Forelimb muscle (tissue), 1 donor: ENCODE results near the gene ELMO1. TPM values are rescaled to one million over a fixed set of nuclear protein-coding genes. Genes with fewer than 3 reads are reported as not detected.
"Not testable (repeated sequence)": the region's sequence is repeated elsewhere in the genome, so short reads cannot be mapped to it uniquely, and the experiment has no call there.

Experiments used
- DNase-seq: peaks from one replicate; pipeline ENCODE4 v3.0.0-alpha.2; 2013; ENCODE audit warnings: low read depth
- polyA plus RNA-seq: library from polyadenylated mRNA; unstranded; fragments of 120-200 nt; gene quantifications from one replicate; pipeline ENCODE4 v1.2.1, GENCODE V29; 2013; ENCODE audit not compliant: insufficient read length

The ELMO1 gene
- polyA plus RNA-seq, 1 donor = 24.5 TPM

GRCh38 chr7:36982766-36983165, 465.9 kb downstream of the ELMO1 start:
- no peak for DNase-seq

GRCh38 chr7:36979810-36980248, 468.8 kb downstream of the ELMO1 start:
- DNase-seq = no peak

GRCh38 chr7:36978461-36978860, 470.2 kb downstream of the ELMO1 start:
- no peak for DNase-seq

GRCh38 chr7:36977878-36978277, 470.8 kb downstream of the ELMO1 start:
- no peak for DNase-seq

GRCh38 chr7:36973534-36973933, 475.1 kb downstream of the ELMO1 start:
- not testable (repeated sequence) for DNase-seq

GRCh38 chr7:36972140-36972518, 476.5 kb downstream of the ELMO1 start:
- no peak for DNase-seq

- no peak for DNase-seq
Observed at GRCh38 chr7:36971515-36972139, 477.0 kb downstream of the ELMO1 start.

- DNase-seq = no peak
Observed at GRCh38 chr7:36970551-36971514, 477.8 kb downstream of the ELMO1 start.

GRCh38 chr7:36969376-36969775, 479.3 kb downstream of the ELMO1 start:
- no peak for DNase-seq

GRCh38 chr7:36967387-36967786, 481.3 kb downstream of the ELMO1 start:
- DNase-seq = peak; percentile 35

- DNase-seq = no peak
Observed at GRCh38 chr7:36966636-36967035, 482.0 kb downstream of the ELMO1 start.

- no peak for DNase-seq
Observed at GRCh38 chr7:36966039-36966438, 482.6 kb downstream of the ELMO1 start.

- no peak for DNase-seq
Observed at GRCh38 chr7:36965625-36966024, 483.0 kb downstream of the ELMO1 start.

GRCh38 chr7:36964297-36964696, 484.4 kb downstream of the ELMO1 start:
- no peak for DNase-seq

- DNase-seq = no peak
Observed at GRCh38 chr7:36962367-36962766, 486.3 kb downstream of the ELMO1 start.

GRCh38 chr7:36961693-36962092, 487.0 kb downstream of the ELMO1 start:
- no peak for DNase-seq

GRCh38 chr7:36961097-36961496, 487.6 kb downstream of the ELMO1 start:
- DNase-seq = no peak

GRCh38 chr7:36960105-36960504, 488.6 kb downstream of the ELMO1 start:
- DNase-seq = no peak

- DNase-seq = no peak
Observed at GRCh38 chr7:36958111-36958733, 490.4 kb downstream of the ELMO1 start.

GRCh38 chr7:36957620-36958019, 491.0 kb downstream of the ELMO1 start:
- no peak for DNase-seq

- no peak for DNase-seq
Observed at GRCh38 chr7:36956814-36957213, 491.9 kb downstream of the ELMO1 start.

GRCh38 chr7:36955456-36956129, 493.1 kb downstream of the ELMO1 start:
- no peak for DNase-seq
